Activated naive CD8-positive, alpha-beta T cell (primary cell): ENCODE measurements around the gene MYRIP.
"Not testable (repeated sequence)": the region's sequence is repeated elsewhere in the genome, so short reads cannot be mapped to it uniquely, and the experiment has no call there.

ENCODE experiments used
- H3K27ac Mint-ChIP-seq: one replicate; pipeline ENCODE4 v1.8.0; 2021; ENCODE audit warnings: mixed read lengths
- H3K27me3 Mint-ChIP-seq: one replicate; pipeline ENCODE4 v1.8.0; 2021; ENCODE audit warnings: mixed read lengths
- H3K36me3 Mint-ChIP-seq: one replicate; pipeline ENCODE4 v1.8.0; 2021; ENCODE audit warnings: mixed read lengths
- H3K4me1 Mint-ChIP-seq: one replicate; pipeline ENCODE4 v1.8.0; 2021; ENCODE audit warnings: low read depth, mixed read lengths
- H3K4me3 Mint-ChIP-seq: one replicate; pipeline ENCODE4 v1.8.0; 2021; ENCODE audit warnings: mild to moderate bottlenecking, mixed read lengths
- H3K9me3 Mint-ChIP-seq: one replicate; pipeline ENCODE4 v1.8.0; 2021; ENCODE audit warnings: low read depth, mixed read lengths

Gene MYRIP

DNA sequence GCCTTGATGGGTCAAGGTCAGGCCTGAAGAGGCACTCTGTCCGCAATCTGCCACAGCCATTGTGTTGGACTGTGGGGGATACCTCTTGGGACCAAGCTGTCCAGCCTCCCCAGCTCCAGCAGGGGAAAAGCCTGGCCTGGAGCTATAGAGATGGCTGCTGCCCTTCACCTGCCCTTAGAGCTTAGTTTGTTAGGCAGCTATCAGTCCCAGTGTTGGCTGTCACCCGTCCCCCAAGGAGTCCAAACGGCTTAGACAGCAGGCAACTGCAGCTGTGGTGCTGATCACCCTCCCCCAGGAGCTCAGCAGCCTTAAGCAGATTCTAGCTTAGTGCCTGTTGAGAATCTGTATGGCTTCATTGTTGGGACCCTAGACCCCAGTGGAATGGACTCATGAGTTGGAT, 180.3 kb downstream of the MYRIP start:
- Mint-ChIP-seq H3K27ac (no peak overlapping the region), H3K4me1 (no peaks in the 10 kb centered on the region), H3K36me3 (no peaks in the 10 kb centered on the region), H3K9me3 (peaks cover 13% of the 10 kb centered on the region), H3K4me3 (no peak overlapping the region), H3K27me3 (peaks cover 23% of the 10 kb centered on the region)

DNA sequence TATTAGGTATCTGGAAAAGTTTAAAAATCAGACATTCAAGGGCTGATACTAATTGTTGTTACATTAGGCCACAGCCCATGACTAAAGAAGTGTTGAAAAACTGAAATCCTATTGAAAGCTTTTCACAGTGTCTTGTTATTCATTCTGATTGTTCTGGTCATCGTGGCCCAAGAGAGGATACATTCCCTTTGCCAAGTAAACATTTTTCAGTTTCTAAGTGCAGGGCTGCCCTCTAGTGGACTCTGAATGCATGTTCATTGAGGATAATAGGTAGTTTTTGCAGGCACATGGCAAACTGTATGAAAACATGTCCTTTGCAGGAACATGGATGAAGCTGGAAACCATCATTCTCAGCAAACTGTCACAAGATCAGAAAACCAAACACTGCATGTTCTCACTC, 181.1 kb downstream of the MYRIP start:
- no peak overlapping the region for H3K4me3 Mint-ChIP-seq
- peaks cover 23% of the 10 kb centered on the region for H3K27me3 Mint-ChIP-seq
- no peak overlapping the region for H3K27ac Mint-ChIP-seq
- peaks cover 13% of the 10 kb centered on the region for H3K9me3 Mint-ChIP-seq
- H3K36me3 Mint-ChIP-seq: no peaks in the 10 kb centered on the region
- H3K4me1 Mint-ChIP-seq: no peaks in the 10 kb centered on the region

DNA sequence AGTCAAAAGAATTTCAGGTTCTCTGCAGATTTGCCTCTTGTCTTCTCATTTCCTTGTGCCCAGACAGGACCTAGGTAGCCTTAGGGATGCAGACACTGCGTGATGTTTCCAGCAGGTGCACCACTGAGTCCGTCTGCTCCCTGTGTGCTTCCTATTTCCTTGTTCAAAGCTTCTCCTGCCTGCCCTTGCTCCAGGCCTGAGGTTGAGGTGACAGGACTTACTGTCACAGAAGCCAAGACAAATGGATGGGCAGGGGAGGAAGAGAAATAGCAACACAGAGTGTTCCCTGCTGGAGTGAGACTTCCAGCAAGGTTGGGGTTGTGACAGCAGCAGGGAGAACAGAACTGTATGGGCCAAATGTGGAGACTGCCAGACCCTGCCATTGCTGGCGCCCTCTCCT, 199.4 kb downstream of the MYRIP start:
- no peaks in the 10 kb centered on the region for H3K9me3 Mint-ChIP-seq
- H3K4me3 Mint-ChIP-seq: no peak overlapping the region
- peaks cover 3% of the 10 kb centered on the region for H3K27me3 Mint-ChIP-seq
- no peaks in the 10 kb centered on the region for H3K4me1 Mint-ChIP-seq
- H3K36me3 Mint-ChIP-seq: no peaks in the 10 kb centered on the region
- no peak overlapping the region for H3K27ac Mint-ChIP-seq

DNA sequence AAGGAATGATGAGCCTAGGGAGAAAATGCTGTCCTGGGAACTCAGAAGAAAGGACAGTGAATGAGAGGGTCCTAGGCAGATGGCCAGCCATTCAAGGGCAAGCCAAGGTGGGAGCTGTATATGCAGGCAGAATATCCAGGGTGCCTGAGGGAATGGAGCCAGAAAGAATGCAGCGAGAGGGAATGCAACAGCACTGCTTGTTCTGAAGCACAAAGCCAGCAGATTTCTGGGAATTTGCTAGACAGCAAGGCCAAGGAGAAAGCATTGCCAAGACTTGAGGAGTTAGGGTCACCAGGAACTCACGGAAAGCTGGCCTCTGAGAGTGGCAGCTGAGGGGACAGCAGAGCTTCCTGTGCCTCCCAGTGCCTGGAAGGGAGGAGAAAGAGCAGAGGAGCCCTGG, 200.6 kb downstream of the MYRIP start:
- no peaks in the 10 kb centered on the region for H3K36me3 Mint-ChIP-seq
- H3K27ac Mint-ChIP-seq: no peak overlapping the region
- H3K27me3 Mint-ChIP-seq: peaks cover 6% of the 10 kb centered on the region
- H3K4me1 Mint-ChIP-seq: no peaks in the 10 kb centered on the region
- H3K4me3 Mint-ChIP-seq: no peak overlapping the region
- no peaks in the 10 kb centered on the region for H3K9me3 Mint-ChIP-seq

DNA sequence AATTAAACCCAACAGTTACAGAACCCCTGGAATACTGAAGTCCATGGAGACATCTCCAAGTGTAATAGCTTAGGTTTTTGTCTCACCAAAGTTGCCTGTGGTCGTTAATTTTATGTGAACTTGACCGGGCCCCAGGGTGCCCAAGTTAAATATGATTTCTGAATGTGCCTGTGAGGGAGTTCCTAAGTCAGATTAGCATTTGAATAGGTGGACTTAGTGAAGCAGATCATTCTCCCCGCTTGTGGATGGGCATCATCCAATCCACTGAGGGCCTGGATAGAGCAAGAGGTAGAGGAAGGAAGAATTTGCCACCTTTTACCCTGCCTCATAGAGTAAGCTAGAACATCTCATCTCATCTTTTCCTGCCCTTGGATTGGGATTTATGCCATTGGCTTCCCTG, 203.0 kb downstream of the MYRIP start:
- Mint-ChIP-seq H3K27me3 (peaks cover 6% of the 10 kb centered on the region), H3K36me3 (no peaks in the 10 kb centered on the region)

DNA sequence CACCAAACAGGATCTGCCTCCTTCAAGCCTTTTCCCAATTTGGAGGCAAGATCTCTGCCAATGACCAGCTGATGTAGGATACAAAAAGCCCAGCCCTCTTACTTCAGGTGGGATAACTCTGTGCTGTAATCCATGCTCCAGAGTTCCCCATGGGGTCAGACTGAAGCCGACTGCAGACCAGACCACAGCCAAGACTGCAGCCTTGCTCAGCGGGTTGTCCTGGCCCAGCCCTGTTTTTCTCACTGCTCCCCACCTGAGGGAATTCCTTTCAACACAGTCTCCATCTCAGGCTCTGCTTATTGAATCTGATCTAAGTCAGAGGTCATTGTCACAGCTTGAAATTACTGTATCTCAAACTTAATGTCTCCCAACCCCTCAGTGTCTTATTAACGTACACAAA, 207.0 kb downstream of the MYRIP start:
- H3K36me3 Mint-ChIP-seq: no peaks in the 10 kb centered on the region
- H3K27ac Mint-ChIP-seq: no peak overlapping the region
- H3K4me3 Mint-ChIP-seq: no peak overlapping the region
- no peaks in the 10 kb centered on the region for H3K4me1 Mint-ChIP-seq
- H3K27me3 Mint-ChIP-seq: peaks cover 7% of the 10 kb centered on the region
- H3K9me3 Mint-ChIP-seq: no peaks in the 10 kb centered on the region

More for the DNA sequence above, 203.0 kb downstream of the MYRIP start:
- Mint-ChIP-seq H3K4me1 (no peaks in the 10 kb centered on the region), H3K4me3 (no peak overlapping the region), H3K9me3 (no peaks in the 10 kb centered on the region), H3K27ac (no peak overlapping the region)

DNA sequence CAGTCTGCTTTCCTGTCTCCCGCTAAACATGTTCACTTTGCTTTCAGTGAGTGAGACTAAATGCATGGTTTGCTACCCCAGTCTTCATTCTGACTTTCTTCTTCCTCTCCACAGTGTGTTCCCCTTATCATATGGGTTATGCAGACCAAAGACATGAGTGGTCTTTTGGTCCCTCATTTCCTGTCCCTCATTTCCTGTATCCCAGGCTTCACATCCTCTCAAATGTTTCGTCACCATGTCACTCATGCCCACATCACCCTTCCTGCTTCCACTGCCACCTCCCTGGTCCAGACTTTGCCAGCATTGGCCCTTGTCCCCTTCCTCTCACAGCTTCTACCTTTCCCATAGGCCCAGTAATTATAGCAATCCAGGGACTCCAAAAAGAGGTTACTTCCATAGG, 209.0 kb downstream of the MYRIP start:
- H3K4me3 Mint-ChIP-seq: no peak overlapping the region
- H3K4me1 Mint-ChIP-seq: no peaks in the 10 kb centered on the region
- peaks cover 9% of the 10 kb centered on the region for H3K27me3 Mint-ChIP-seq
- no peaks in the 10 kb centered on the region for H3K9me3 Mint-ChIP-seq
- no peak overlapping the region for H3K27ac Mint-ChIP-seq
- no peaks in the 10 kb centered on the region for H3K36me3 Mint-ChIP-seq

DNA sequence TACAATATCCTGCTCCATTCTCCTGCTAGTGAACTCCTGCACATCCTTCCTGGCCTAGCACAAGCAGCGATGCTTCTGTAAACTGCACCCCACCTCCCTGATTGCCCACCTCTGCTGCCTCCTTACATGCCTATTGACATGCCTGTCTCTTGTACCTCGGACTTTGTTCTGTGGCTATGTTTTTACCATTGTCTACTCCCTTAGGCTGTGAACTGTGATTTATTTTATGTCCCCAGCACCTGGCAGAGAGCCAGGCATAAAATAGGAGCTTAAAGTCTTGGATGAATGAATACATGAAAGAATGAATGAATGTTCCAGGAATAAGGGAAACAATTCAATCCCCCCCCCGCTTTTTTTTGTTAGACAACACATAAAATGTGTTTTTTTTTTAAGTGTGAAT, 210.0 kb downstream of the MYRIP start:
- Mint-ChIP-seq H3K27ac (no peak overlapping the region), H3K27me3 (peaks cover 11% of the 10 kb centered on the region), H3K9me3 (no peaks in the 10 kb centered on the region), H3K4me1 (no peaks in the 10 kb centered on the region), H3K4me3 (no peak overlapping the region), H3K36me3 (peaks cover 2% of the 10 kb centered on the region)

DNA sequence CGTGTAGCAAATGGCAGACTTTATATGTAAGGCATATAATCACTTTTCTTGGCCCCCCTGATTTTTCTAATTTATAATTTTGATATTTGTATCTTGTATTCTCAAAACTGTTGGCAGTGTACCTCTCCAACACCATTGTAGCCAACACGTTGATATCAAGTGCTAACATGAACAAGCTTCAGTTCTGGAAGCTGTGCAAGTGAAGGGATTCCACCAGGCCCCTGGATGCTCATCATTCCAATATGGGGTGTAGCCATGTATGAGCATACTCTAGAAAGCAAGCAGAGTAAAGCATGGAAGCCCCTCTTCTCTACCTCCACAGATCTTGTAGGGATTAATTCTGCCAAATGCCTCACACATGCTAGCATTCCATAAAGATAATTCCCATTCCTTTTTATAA, 211.3 kb downstream of the MYRIP start:
- peaks cover 2% of the 10 kb centered on the region for H3K36me3 Mint-ChIP-seq
- peaks cover 6% of the 10 kb centered on the region for H3K9me3 Mint-ChIP-seq
- H3K4me3 Mint-ChIP-seq: no peak overlapping the region
- peaks cover 8% of the 10 kb centered on the region for H3K27me3 Mint-ChIP-seq
- H3K4me1 Mint-ChIP-seq: no peaks in the 10 kb centered on the region
- no peak overlapping the region for H3K27ac Mint-ChIP-seq

DNA sequence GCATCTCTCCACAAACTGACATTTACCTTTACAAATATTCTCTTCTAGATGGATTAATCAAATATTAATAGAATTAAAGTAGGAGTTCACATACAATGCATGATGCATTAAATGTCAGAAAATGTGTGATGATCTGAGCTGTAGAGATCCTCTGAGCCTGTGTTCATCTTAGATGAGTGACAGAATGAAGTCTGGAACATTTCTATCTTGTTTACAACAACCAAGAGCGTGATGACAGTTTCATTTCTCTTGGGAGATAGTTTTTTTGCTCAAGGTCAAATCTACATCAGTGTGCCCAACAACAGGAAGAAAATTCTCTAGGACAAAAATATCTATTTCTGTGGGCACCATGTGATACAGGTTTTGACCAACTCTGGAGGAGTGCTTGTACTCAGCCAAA, 211.9 kb downstream of the MYRIP start:
- Mint-ChIP-seq H3K27ac (no peak overlapping the region), H3K9me3 (peaks cover 6% of the 10 kb centered on the region), H3K4me3 (no peak overlapping the region), H3K27me3 (peaks cover 8% of the 10 kb centered on the region), H3K4me1 (no peaks in the 10 kb centered on the region), H3K36me3 (peaks cover 2% of the 10 kb centered on the region)

DNA sequence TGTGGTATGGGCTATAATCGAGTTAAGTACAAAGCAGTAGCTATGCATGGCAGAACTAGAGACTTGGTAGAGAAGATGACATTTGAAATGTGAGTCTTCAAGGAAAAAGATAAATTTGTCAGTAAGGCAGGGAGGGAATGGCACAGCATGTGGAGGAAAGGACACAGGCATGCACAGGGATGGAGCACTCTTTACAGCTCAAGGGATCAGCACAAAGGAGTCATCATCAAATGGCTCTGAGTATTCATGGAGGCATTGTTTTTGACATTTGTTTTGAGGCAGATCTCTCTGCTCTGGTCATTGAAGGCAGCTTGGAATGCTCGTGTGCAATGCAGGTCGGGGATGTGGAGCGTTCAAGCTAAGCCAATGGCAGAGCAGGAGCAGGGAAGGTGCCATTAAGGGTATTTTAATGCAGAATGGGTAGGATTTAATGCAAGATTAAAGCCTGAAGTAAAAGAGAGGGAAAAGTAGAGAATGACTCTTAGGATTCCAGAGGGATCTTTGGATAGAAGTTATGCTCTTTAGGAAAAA, 213.0 kb downstream of the MYRIP start:
- Mint-ChIP-seq H3K9me3 (peaks cover 6% of the 10 kb centered on the region), H3K27ac (no peak overlapping the region), H3K4me3 (no peak overlapping the region), H3K27me3 (peaks cover 8% of the 10 kb centered on the region), H3K4me1 (no peaks in the 10 kb centered on the region), H3K36me3 (peaks cover 2% of the 10 kb centered on the region)

DNA sequence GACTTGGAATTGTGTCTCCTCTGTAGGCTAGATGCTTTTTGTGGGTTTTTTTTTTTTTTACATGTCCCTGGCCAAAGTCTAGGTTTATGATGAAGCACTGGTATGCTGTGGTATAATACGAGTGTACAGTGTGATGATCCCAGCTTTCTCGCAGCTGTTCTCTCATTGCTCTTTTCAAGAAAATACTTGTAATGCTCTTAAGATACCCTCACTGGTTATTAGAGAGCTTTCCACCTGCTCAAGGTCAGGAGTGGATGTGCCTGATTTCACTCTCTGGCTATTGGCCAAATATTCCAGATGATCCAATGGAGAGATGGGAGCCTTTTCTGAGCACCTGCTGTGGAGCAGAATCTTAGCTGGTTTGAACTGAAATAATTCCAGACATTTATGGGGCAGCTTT, 215.1 kb downstream of the MYRIP start:
- Mint-ChIP-seq H3K4me3 (no peak overlapping the region), H3K36me3 (peaks cover 2% of the 10 kb centered on the region), H3K27ac (no peak overlapping the region), H3K4me1 (no peaks in the 10 kb centered on the region), H3K9me3 (peaks cover 6% of the 10 kb centered on the region), H3K27me3 (peaks cover 7% of the 10 kb centered on the region)

DNA sequence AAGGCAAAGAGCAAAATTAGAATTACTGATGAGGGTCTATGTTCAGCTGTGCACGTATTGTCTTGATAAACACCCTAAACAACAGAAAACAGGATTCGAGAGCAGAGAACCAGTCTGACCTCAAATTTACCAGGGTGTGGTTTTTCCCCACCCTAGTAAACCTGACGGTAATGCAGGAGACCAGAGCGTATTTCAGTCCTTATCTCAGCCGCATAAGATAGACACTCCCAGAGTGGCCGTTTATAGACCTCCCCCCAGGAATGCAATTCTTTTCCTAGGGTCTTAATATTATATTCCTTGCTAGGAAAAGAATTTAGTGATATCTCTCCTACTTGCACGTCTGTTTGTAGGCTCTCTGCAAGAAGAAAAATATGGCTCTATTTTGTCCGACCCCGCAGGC, 216.5 kb downstream of the MYRIP start:
- H3K9me3 Mint-ChIP-seq, H3K27me3 Mint-ChIP-seq, H3K4me1 Mint-ChIP-seq, H3K4me3 Mint-ChIP-seq, H3K36me3 Mint-ChIP-seq, H3K27ac Mint-ChIP-seq: not testable (repeated sequence)

DNA sequence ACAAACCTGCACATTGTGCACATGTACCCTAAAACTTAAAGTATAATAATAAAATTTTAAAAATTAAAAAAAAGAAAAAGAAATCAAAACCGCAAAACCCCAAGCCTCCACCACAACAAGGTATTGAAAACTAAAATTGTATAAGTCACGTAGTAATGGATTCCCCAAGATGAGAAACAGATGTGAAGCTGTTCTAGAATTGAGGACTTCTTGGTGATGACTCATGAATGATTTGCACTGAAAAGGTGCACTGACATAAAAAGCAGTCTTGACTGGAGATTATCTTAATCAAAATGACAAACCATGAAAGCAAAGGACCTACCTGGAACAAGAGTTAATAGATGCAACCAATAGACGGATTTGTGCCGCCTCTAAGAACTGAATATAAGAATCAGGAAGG, 225.8 kb downstream of the MYRIP start:
- Mint-ChIP-seq H3K36me3 (no peaks in the 10 kb centered on the region), H3K4me3 (no peak overlapping the region), H3K27ac (no peak overlapping the region), H3K9me3 (no peaks in the 10 kb centered on the region), H3K4me1 (no peaks in the 10 kb centered on the region), H3K27me3 (peaks cover 5% of the 10 kb centered on the region)

DNA sequence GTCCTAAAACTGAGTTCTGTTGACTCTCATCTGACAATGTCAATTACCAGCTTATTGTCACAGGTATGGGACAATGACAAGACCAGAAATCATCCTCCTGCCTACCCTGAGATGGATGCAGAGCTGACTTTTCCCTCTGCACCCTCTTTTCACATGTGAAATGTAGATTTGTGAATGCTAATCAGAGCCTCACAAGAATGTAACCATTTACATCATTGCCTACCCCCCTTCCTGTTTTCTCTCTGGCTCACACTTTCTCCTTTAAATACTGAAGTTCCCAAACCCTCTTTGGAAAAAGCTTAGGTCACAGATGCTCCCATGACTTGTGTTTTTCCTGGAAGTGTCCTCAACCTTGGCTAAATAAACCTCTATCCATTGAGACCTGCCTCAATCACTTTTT, 228.2 kb downstream of the MYRIP start:
- no peaks in the 10 kb centered on the region for H3K9me3 Mint-ChIP-seq
- no peaks in the 10 kb centered on the region for H3K36me3 Mint-ChIP-seq
- no peak overlapping the region for H3K4me3 Mint-ChIP-seq
- no peaks in the 10 kb centered on the region for H3K4me1 Mint-ChIP-seq
- no peak overlapping the region for H3K27ac Mint-ChIP-seq
- no peaks in the 10 kb centered on the region for H3K27me3 Mint-ChIP-seq

DNA sequence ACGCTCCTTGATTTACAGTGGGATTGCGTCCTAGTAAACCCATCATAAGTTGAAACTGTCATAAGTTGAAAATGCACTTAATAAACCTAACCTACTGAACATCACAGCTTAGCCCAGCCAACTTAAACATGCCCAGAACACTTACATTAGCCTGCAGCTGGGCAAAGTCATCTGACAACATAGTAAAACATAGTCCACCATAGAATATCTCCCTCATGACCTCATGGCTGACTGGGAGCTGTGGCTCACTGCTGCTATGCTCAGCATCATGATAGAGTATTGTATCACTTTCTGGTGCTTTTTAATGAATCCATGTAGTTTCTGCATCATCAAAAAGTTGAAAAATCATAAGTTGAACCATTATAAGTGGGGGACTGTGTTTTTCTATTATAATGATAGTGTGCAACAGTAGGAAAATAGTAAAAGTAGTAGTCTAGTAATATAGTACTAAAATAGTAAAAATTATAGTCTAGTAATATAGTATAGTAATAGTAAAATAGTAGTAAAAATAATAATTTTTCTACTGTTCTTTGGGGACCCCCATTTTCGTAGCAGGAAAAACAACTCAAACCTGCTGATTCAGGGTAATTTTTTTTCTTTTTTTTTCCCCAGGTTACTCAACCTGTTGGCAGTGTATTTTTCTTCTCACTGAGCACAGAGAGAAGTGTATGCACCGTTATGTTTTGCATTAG, 233.5 kb downstream of the MYRIP start:
- no peak overlapping the region for H3K4me3 Mint-ChIP-seq
- H3K27ac Mint-ChIP-seq: no peak overlapping the region
- H3K9me3 Mint-ChIP-seq: no peaks in the 10 kb centered on the region
- H3K27me3 Mint-ChIP-seq: peaks cover 2% of the 10 kb centered on the region
- no peaks in the 10 kb centered on the region for H3K36me3 Mint-ChIP-seq
- no peaks in the 10 kb centered on the region for H3K4me1 Mint-ChIP-seq
